Measurements from ENCODE around the gene NEGR1. TPM values are rescaled to one million over a fixed set of nuclear protein-coding genes. Genes with fewer than 3 reads are reported as not detected.

The NEGR1 gene
- total and polyA plus RNA-seq, 4 donors, result 0.86 to 7.3 (median 2.5) TPM

DNA sequence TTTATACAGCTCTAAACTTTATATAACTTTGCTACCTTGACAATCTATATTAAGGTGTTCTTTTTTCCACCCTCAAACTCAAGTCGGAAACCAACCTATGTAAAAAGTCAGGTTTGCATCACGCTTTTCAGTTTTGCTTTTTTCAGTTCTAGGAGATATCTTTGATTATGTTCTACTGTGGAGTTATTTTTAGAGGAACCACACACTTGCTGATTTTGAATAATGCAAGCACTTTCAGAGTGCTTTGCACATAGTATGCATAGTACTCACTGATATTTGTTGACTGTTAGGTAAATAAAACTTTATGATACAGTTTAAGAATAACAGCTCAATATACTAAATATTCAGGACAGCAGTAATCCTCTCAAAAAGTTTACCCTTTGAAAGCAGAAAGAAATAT, 637.3 kb downstream of the NEGR1 start:
- 86% methylated on average over 2 of the region's 2 CpGs for WGBS, 2 donors
- no peak overlapping the region for H3K9ac ChIP-seq (ENCODE audit: insufficient read depth in 1 of 2, low read length in 2 of 2)
- DNase-seq, result no peak
- H3K4me3 ChIP-seq, result no peak overlapping the region
- H3K27me3 ChIP-seq (ENCODE audit: control insufficient read depth in 3 of 3, insufficient read depth in 3 of 3, low read length in 2 of 3), result no peaks in the 10 kb centered on the region
- H3K27ac ChIP-seq (ENCODE audit: low read depth in 1 of 2, low read length in 1 of 2), result no peak overlapping the region
- TF ChIP-seq, protein P1, sequence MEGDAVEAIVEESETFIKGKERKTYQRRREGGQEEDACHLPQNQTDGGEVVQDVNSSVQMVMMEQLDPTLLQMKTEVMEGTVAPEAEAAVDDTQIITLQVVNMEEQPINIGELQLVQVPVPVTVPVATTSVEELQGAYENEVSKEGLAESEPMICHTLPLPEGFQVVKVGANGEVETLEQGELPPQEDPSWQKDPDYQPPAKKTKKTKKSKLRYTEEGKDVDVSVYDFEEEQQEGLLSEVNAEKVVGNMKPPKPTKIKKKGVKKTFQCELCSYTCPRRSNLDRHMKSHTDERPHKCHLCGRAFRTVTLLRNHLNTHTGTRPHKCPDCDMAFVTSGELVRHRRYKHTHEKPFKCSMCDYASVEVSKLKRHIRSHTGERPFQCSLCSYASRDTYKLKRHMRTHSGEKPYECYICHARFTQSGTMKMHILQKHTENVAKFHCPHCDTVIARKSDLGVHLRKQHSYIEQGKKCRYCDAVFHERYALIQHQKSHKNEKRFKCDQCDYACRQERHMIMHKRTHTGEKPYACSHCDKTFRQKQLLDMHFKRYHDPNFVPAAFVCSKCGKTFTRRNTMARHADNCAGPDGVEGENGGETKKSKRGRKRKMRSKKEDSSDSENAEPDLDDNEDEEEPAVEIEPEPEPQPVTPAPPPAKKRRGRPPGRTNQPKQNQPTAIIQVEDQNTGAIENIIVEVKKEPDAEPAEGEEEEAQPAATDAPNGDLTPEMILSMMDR (IDR thresholded peaks at IDR 0.05; ENCODE audit: control extremely low read depth, extremely low read depth), result no peak
- peaks cover 0 to 2% (median 0%) of the 10 kb centered on the region in 5 donors for H3K4me1 ChIP-seq (ENCODE audit: control insufficient read depth in 5 of 5, insufficient read depth in 5 of 5, low read length in 5 of 5)
- H3K36me3 ChIP-seq (ENCODE audit: control insufficient read depth in 4 of 4, insufficient read depth in 4 of 4, low read length in 4 of 4), result no peaks in the 10 kb centered on the region
- no peaks in the 10 kb centered on the region for H3K9me3 ChIP-seq (ENCODE audit: control insufficient read depth in 4 of 4, insufficient read depth in 3 of 4, low read length in 3 of 4)
- ATAC-seq (ENCODE audit: insufficient read depth, low FRiP score), result no peak

DNA sequence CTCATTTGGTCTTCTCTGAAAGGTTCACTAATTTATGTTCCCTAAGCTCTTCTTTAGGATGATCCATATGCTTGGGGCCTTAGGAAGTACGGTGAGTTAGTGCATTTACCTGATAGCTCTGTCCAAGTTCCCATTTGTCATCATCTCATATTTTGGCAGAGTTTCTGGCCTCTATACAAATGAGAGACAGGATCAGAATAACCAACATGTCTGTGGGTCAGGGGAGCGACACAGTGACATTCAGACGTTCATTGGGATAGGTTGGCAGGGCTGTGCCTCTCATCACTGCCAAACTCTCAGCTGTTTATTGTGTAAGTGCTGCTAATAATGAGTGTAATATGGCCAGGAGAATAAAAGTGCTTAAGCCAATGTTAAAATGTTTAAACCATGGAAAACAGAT, 640.4 kb downstream of the NEGR1 start:
- Histone ChIP-seq H3K36me3 (ENCODE audit: control insufficient read depth in 4 of 4, insufficient read depth in 4 of 4, low read length in 4 of 4) (no peaks in the 10 kb centered on the region), H3K4me3 (no peak overlapping the region), H3K4me1 (ENCODE audit: control insufficient read depth in 5 of 5, insufficient read depth in 5 of 5, low read length in 5 of 5) (peaks cover 0 to 2% (median 0%) of the 10 kb centered on the region in 5 donors), H3K9me3 (ENCODE audit: control insufficient read depth in 4 of 4, insufficient read depth in 3 of 4, low read length in 3 of 4) (no peaks in the 10 kb centered on the region), H3K27me3 (ENCODE audit: control insufficient read depth in 3 of 3, insufficient read depth in 3 of 3, low read length in 2 of 3) (no peaks in the 10 kb centered on the region), H3K9ac (ENCODE audit: insufficient read depth in 1 of 2, low read length in 2 of 2) (no peak overlapping the region), H3K27ac (ENCODE audit: low read depth in 1 of 2, low read length in 1 of 2) (no peak overlapping the region)
- DNase-seq (peak in 2 of 3 donors; percentile 7 to 47), ATAC-seq (ENCODE audit: insufficient read depth, low FRiP score) (no peak)
- WGBS, 2 donors, result 83 to 87% methylated on average over 3 of the region's 3 CpGs
- TF ChIP-seq, protein P1 (IDR thresholded peaks at IDR 0.05; ENCODE audit: control extremely low read depth, extremely low read depth), result no peak

DNA sequence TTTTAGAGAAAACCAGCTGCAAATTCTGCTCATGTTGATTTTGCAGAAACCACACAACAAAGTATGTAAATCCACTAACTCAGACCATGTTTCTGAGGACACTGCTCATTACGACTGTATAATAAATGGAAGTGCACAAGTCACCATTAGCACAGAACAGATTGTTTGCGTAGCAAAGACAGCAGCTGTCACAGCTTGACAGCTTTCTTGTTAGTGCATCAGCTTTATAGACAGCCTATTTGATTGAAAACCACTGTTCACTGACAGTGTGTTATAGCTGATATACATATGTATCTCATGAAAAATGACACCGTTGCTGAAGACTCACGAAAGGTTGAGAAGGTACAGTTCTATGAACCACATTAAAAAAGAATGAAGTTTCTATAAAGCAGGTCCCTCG, 641.3 kb downstream of the NEGR1 start:
- TF ChIP-seq, protein P1 (IDR thresholded peaks at IDR 0.05; ENCODE audit: control extremely low read depth, extremely low read depth), result no peak
- H3K9ac ChIP-seq (ENCODE audit: insufficient read depth in 1 of 2, low read length in 2 of 2), result no peak overlapping the region
- H3K27ac ChIP-seq (ENCODE audit: low read depth in 1 of 2, low read length in 1 of 2), result no peak overlapping the region
- H3K36me3 ChIP-seq (ENCODE audit: control insufficient read depth in 4 of 4, insufficient read depth in 4 of 4, low read length in 4 of 4), result no peaks in the 10 kb centered on the region
- WGBS, 2 donors, result 90 to 92% methylated on average over 5 of the region's 5 CpGs
- no peak for ATAC-seq (ENCODE audit: insufficient read depth, low FRiP score)
- H3K4me1 ChIP-seq (ENCODE audit: control insufficient read depth in 5 of 5, insufficient read depth in 5 of 5, low read length in 5 of 5), result peaks cover 0 to 2% (median 0%) of the 10 kb centered on the region in 5 donors
- no peak overlapping the region for H3K4me3 ChIP-seq
- H3K27me3 ChIP-seq (ENCODE audit: control insufficient read depth in 3 of 3, insufficient read depth in 3 of 3, low read length in 2 of 3), result no peaks in the 10 kb centered on the region
- DNase-seq, result no peak
- no peaks in the 10 kb centered on the region for H3K9me3 ChIP-seq (ENCODE audit: control insufficient read depth in 4 of 4, insufficient read depth in 3 of 4, low read length in 3 of 4)

DNA sequence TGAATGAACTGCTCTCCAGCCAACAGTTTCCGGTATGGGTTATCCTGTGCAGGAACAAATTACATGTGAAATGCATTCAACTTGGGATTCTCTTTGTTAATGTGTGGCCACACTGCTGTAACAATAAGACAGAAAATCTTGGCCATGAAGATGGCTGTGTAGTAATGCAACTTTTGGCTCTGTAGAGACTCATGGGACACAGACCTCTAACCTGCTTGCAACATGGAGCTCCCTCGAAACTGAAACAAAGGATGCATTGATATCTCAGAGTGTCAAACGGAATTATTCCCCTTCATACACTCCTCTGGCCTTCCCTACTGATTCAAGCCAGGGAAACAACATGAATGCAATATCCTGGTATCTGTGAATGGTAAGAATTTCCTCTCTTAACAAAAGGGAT, 642.2 kb downstream of the NEGR1 start:
- peaks cover 0 to 2% (median 0%) of the 10 kb centered on the region in 4 donors for H3K9me3 ChIP-seq (ENCODE audit: control insufficient read depth in 4 of 4, insufficient read depth in 3 of 4, low read length in 3 of 4)
- H3K9ac ChIP-seq (ENCODE audit: insufficient read depth in 1 of 2, low read length in 2 of 2), result no peak overlapping the region
- TF ChIP-seq, protein P1 (IDR thresholded peaks at IDR 0.05; ENCODE audit: control extremely low read depth, extremely low read depth), result no peak
- WGBS, 2 donors, result 81 to 84% methylated on average over 3 of the region's 3 CpGs
- H3K27ac ChIP-seq (ENCODE audit: low read depth in 1 of 2, low read length in 1 of 2), result no peak overlapping the region
- DNase-seq (no peak), ATAC-seq (ENCODE audit: insufficient read depth, low FRiP score) (no peak)
- no peaks in the 10 kb centered on the region for H3K36me3 ChIP-seq (ENCODE audit: control insufficient read depth in 4 of 4, insufficient read depth in 4 of 4, low read length in 4 of 4)
- H3K4me1 ChIP-seq (ENCODE audit: control insufficient read depth in 5 of 5, insufficient read depth in 5 of 5, low read length in 5 of 5), result peaks cover 0 to 2% (median 0%) of the 10 kb centered on the region in 5 donors
- H3K27me3 ChIP-seq (ENCODE audit: control insufficient read depth in 3 of 3, insufficient read depth in 3 of 3, low read length in 2 of 3), result no peaks in the 10 kb centered on the region
- H3K4me3 ChIP-seq, result no peak overlapping the region

Measured in lung (tissue), 12 donors.